ENCODE data around the gene FKBP7.

GRCh38 chr2:178418426-178418825, 60.0 kb downstream of the FKBP7 start:
- no peak for TF ChIP-seq EZH2 (IDR thresholded peaks at IDR 0.05; ENCODE audit: insufficient read depth, poor library complexity, severe bottlenecking)
- TF ChIP-seq EZH2phosphoT487 (IDR thresholded peaks at IDR 0.05; ENCODE audit: insufficient read depth, low read depth) = no peak

Data from GM23248 (cell line).